ENCODE results near the gene AGL. TPM values are rescaled to one million over a fixed set of nuclear protein-coding genes. Genes with fewer than 3 reads are reported as not detected.

The AGL gene
- total and polyA plus RNA-seq, 2 of the 8 experiments (the other 6 are each of a cell fraction or from before 2014, with no cell fraction given) = 2.7 to 19.2 TPM

GRCh38 chr1:99858286-99858685 is 8.1 kb downstream of the AGL start:
- H3K14ac ChIP-seq (ENCODE audit: insufficient read length) = no peak overlapping the region
- DNase-seq (ENCODE audit: low read depth in 1 of 2, low spot score in 2 of 2) (no peak), FAIRE-seq (no peak)
- no peaks in the 10 kb centered on the region for H3K23me2 ChIP-seq (ENCODE audit: low read depth, low read length)
- H4K8ac ChIP-seq (ENCODE audit: extremely low read depth, insufficient read depth, low read length) = no peak overlapping the region
- H3K4ac ChIP-seq (replicated peaks; ENCODE audit: insufficient read length, low read depth, low read length) = no peak overlapping the region
- H2AFZ ChIP-seq (ENCODE audit: low read length) = no peak overlapping the region
- no peak overlapping the region for H3K27ac ChIP-seq (ENCODE audit: low read depth, low read length)
- no peak overlapping the region for H2BK12ac ChIP-seq (ENCODE audit: low read depth, low read length)
- no peaks in the 10 kb centered on the region for H3K27me3 ChIP-seq (replicated peaks in 1 of 4; ENCODE audit: control insufficient read depth in 3 of 4, extremely low read depth in 1 of 4, insufficient read depth in 3 of 4, low read length in 3 of 4)
- H4K20me1 ChIP-seq (replicated peaks in 1 of 2; ENCODE audit: control insufficient read depth in 1 of 2, insufficient read depth in 2 of 2, low read length in 2 of 2) = no peaks in the 10 kb centered on the region
- WGBS, 2 experiments (ENCODE audit: extremely low coverage in 1 of 2, insufficient coverage in 1 of 2, insufficient read length in 1 of 2, insufficient replicate concordance in 2 of 2, low coverage in 1 of 2, low lambda C conversion rate in 2 of 2, missing lambda C conversion rate in 1 of 2) = 90% methylated on average over 2 of the region's 2 CpGs; no CpG with 5 or more reads in 1 of the 2 experiments
- no peak overlapping the region for H3K56ac ChIP-seq (replicated peaks; ENCODE audit: insufficient read length, low read depth, low read length)
- H4K91ac ChIP-seq (replicated peaks; ENCODE audit: insufficient read length, low read length) = no peak overlapping the region
- no peak overlapping the region for H2BK120ac ChIP-seq (replicated peaks; ENCODE audit: low read depth, low read length)
- no peaks in the 10 kb centered on the region for H3K79me1 ChIP-seq (ENCODE audit: low read depth, low read length)
- H2BK5ac ChIP-seq (ENCODE audit: low read depth, low read length) = no peak overlapping the region
- no peaks in the 10 kb centered on the region; a peak in 1 of 4 replicates for H3K79me2 ChIP-seq (ENCODE audit: control insufficient read depth in 1 of 2, insufficient read depth in 2 of 2, low read length in 2 of 2)
- peaks cover 0 to 16% (median 6%) of the 10 kb centered on the region in 4 experiments; a peak in 3 of 8 replicates for H3K36me3 ChIP-seq (ENCODE audit: control insufficient read depth in 2 of 4, insufficient read depth in 4 of 4, low read length in 3 of 4)
- no peak overlapping the region for H3K18ac ChIP-seq (ENCODE audit: extremely low read depth, low read length)
- no peak overlapping the region for H2AK5ac ChIP-seq (ENCODE audit: low read depth, low read length)
- no peak overlapping the region for H3K4me2 ChIP-seq (ENCODE audit: insufficient read depth in 1 of 2, low read depth in 2 of 2, low read length in 2 of 2)
- no peak overlapping the region for H3K23ac ChIP-seq (ENCODE audit: insufficient read length)
- no peak overlapping the region for H2BK15ac ChIP-seq (ENCODE audit: low read length)
- no peak overlapping the region for H3K9ac ChIP-seq (replicated peaks in 1 of 4; ENCODE audit: extremely low read depth in 1 of 4, low read depth in 3 of 4, low read length in 3 of 4)
- no peak overlapping the region for H3K4me3 ChIP-seq (ENCODE audit: extremely low read depth in 1 of 4, insufficient read depth in 2 of 4, low read depth in 3 of 4, low read length in 4 of 4)
- no peaks in the 10 kb centered on the region for H3K4me1 ChIP-seq (replicated peaks in 1 of 4; ENCODE audit: control insufficient read depth in 3 of 4, insufficient read depth in 4 of 4, low read length in 3 of 4)
- H2BK20ac ChIP-seq (ENCODE audit: low read length) = no peak overlapping the region
- H4K5ac ChIP-seq (ENCODE audit: insufficient read length, low read depth, low read length) = no peak overlapping the region
- CTCF ChIA-PET (ENCODE audit: partially characterized antibody) = no interaction called here
- POLR2A ChIA-PET (ENCODE audit: partially characterized antibody) = interaction anchor here (0.6 kb wide), 1 partner anchor 1010 kb away, joined by 3 read pairs; no protein-coding TSS in a partner anchor
- peaks cover 0 to 2% of the 10 kb centered on the region in 2 experiments; a peak in 1 of 4 replicates for H3K9me3 ChIP-seq (ENCODE audit: insufficient read depth in 2 of 2, low read depth in 1 of 2, low read length in 1 of 2)
- no peak for TF ChIP-seq SP1 (IDR thresholded peaks at IDR 0.05; ENCODE audit: low read depth, low read length)
- TF ChIP-seq E2F6 (IDR thresholded peaks at IDR 0.05) = no peak
- no peak for TF ChIP-seq TCF12 (IDR thresholded peaks at IDR 0.05; ENCODE audit: low read depth, low read length)
- TF ChIP-seq ATF3 (IDR thresholded peaks at IDR 0.05; ENCODE audit: insufficient read depth, low read depth, low read length) = no peak
- no peak for TF ChIP-seq BACH1 (IDR thresholded peaks at IDR 0.05; ENCODE audit: low read length)
- TF ChIP-seq RBBP5 (IDR thresholded peaks at IDR 0.05; ENCODE audit: borderline replicate concordance, low read depth, low read length) = no peak
- no peak for TF ChIP-seq NANOG (IDR thresholded peaks at IDR 0.05; ENCODE audit: insufficient read depth, low read depth, low read length, poor library complexity, severe bottlenecking)
- no peak for TF ChIP-seq ATF2 (IDR thresholded peaks at IDR 0.05; ENCODE audit: low read length)
- no peak for TF ChIP-seq MAX (IDR thresholded peaks at IDR 0.05)
- TF ChIP-seq POLR2A (IDR thresholded peaks at IDR 0.05; ENCODE audit: control extremely low read depth in 1 of 2, low read depth in 2 of 2, low read length in 2 of 2) = no peak
- no peak for TF ChIP-seq ASH2L (IDR thresholded peaks at IDR 0.05; ENCODE audit: low read length)
- TF ChIP-seq GTF2F1 (IDR thresholded peaks at IDR 0.05; ENCODE audit: borderline replicate concordance, low read depth, low read length) = no peak
